A673 (cell line): ENCODE measurements around the gene RFFL. TPM values are rescaled to one million over a fixed set of nuclear protein-coding genes. Genes with fewer than 3 reads are reported as not detected.
"Not testable (repeated sequence)": the region's sequence is repeated elsewhere in the genome, so short reads cannot be mapped to it uniquely, and the experiment has no call there.

Experiments used
- BruUV-seq: library from RNA; stranded (reverse); fragments of 400-500 nt; replicated peaks from 2 replicates; lab custom pipeline; 2021; lab: Mats Ljungman, UMichigan
- CTCF ChIA-PET: fragments of 300-600 bp; sonication (Branson Sonifier 250); formaldehyde crosslinking; loops from one replicate; lab custom pipeline; 2022; ENCODE audit warnings: antibody characterized with exemption; lab: Charles Lee
- POLR2A ChIA-PET: fragments of 300-600 bp; sonication (Branson Sonifier 250); formaldehyde crosslinking; loops from one replicate; lab custom pipeline; 2022; ENCODE audit warnings: antibody characterized with exemption; ENCODE audit not compliant: low non-redundant PET; lab: Charles Lee
- DNase-seq: peaks from one replicate; pipeline ENCODE4 v3.0.0-alpha.2; 2015; ENCODE audit warnings: low spot score
- H3K27ac ChIP-seq: fragments of 200-600 bp; sonication (generic); 2 replicates; pipeline ENCODE4 v1.5.1; 2016; ENCODE audit warnings: mixed run types, low read depth, mild to moderate bottlenecking, mixed read lengths, antibody characterized with exemption, low read length; ENCODE audit not compliant: poor library complexity, severe bottlenecking
- H3K27me3 ChIP-seq: fragments of 200-600 bp; sonication (generic); replicated peaks from 2 replicates; pipeline ENCODE4 v1.6.1; 2017; ENCODE audit warnings: mixed run types, low read depth, mild to moderate bottlenecking, mixed read lengths, antibody characterized with exemption, low read length; ENCODE audit not compliant: insufficient read depth, poor library complexity
- H3K36me3 ChIP-seq: fragments of 200-600 bp; sonication (generic); 2 replicates; pipeline ENCODE4 v1.6.1; 2016; ENCODE audit warnings: mixed run types, mild to moderate bottlenecking, mixed read lengths, antibody characterized with exemption, low read length; ENCODE audit not compliant: insufficient read depth, poor library complexity, severe bottlenecking
- H3K4me1 ChIP-seq: fragments of 200-600 bp; sonication (generic); 2 replicates; pipeline ENCODE4 v1.6.1; 2017; ENCODE audit warnings: mixed run types, mild to moderate bottlenecking, mixed read lengths, antibody characterized with exemption, low read length; ENCODE audit not compliant: insufficient read depth, poor library complexity, severe bottlenecking
- H3K4me3 ChIP-seq: fragments of 200-600 bp; sonication (generic); 2 replicates; pipeline ENCODE4 v1.5.1; 2016; ENCODE audit warnings: low read depth, mixed run types, mild to moderate bottlenecking, mixed read lengths, low read length; ENCODE audit not compliant: poor library complexity, severe bottlenecking
- H3K9me3 ChIP-seq: fragments of 200-600 bp; sonication (generic); 2 replicates; pipeline ENCODE4 v1.6.1; 2016; ENCODE audit warnings: mixed run types, low read depth, mild to moderate bottlenecking, mixed read lengths, antibody characterized with exemption, low read length; ENCODE audit not compliant: poor library complexity, severe bottlenecking
- CTCF ChIP-seq: fragments of 300-800, 200-600 bp; sonication (generic); conservative IDR thresholded peaks from 2 replicates; pipeline ENCODE4 v1.5.1; 2017; ENCODE audit warnings: low read depth, mild to moderate bottlenecking, antibody characterized with exemption, low read length, moderate library complexity, mixed read lengths
- EZH2 ChIP-seq: fragments of 200-600 bp; sonication (generic); IDR thresholded peaks from 2 replicates; pipeline ENCODE4 v1.6.1; 2017; ENCODE audit warnings: borderline replicate concordance, low read depth, mild to moderate bottlenecking, mixed read lengths, antibody characterized with exemption, low read length; ENCODE audit not compliant: poor library complexity, severe bottlenecking
- intact Hi-C: fragments of 100-400 bp; cut with micrococcal nuclease; formaldehyde crosslinking; loops from one replicate; pipeline ENCODE4 v1.10.0; 2022; ENCODE audit not compliant: unreplicated experiment
- total RNA-seq: library from RNA; stranded (reverse); gene quantifications from 2 replicates; pipeline ENCODE4 v1.2.3, GENCODE V29; 2021

Gene RFFL
- total RNA-seq, 1 experiment from 2014 or later, result 10.5 TPM

- ChIA-PET POLR2A (no interaction called here), CTCF (no interaction called here)
- no peak overlapping the region for H3K27ac ChIP-seq
- no peak for DNase-seq
- TF ChIP-seq CTCF (no peak), EZH2 (no peak)
- intact Hi-C loops, result no loop called here
- no peaks in the 10 kb centered on the region for H3K9me3 ChIP-seq
- BruUV-seq, result no TSS peak
- no peaks in the 10 kb centered on the region for H3K4me1 ChIP-seq
- H3K36me3 ChIP-seq, result no peaks in the 10 kb centered on the region
- no peak overlapping the region for H3K4me3 ChIP-seq
- no peaks in the 10 kb centered on the region for H3K27me3 ChIP-seq
These were observed 25.1 kb downstream of the RFFL start for GRCh38 chr17:35038453-35038852.

GRCh38 chr17:35030780-35031179, 32.7 kb downstream of the RFFL start:
- ChIA-PET CTCF (no interaction called here), POLR2A (no interaction called here)
- Histone ChIP-seq H3K4me1 (no peaks in the 10 kb centered on the region), H3K36me3 (no peaks in the 10 kb centered on the region), H3K27ac (no peak overlapping the region), H3K4me3 (no peak overlapping the region), H3K27me3 (no peaks in the 10 kb centered on the region), H3K9me3 (no peaks in the 10 kb centered on the region)
- TF ChIP-seq CTCF (no peak), EZH2 (no peak)
- intact Hi-C loops, result no loop called here
- no TSS peak for BruUV-seq
- DNase-seq, result no peak

GRCh38 chr17:35028531-35029262, 34.8 kb downstream of the RFFL start:
- POLR2A ChIA-PET, result no interaction called here
- BruUV-seq, result no TSS peak

GRCh38 chr17:35028097-35028496, 35.4 kb downstream of the RFFL start:
- intact Hi-C loops, H3K27ac ChIP-seq, CTCF ChIA-PET, BruUV-seq, DNase-seq, POLR2A ChIA-PET, H3K36me3 ChIP-seq, H3K9me3 ChIP-seq, H3K4me3 ChIP-seq, H3K27me3 ChIP-seq, H3K4me1 ChIP-seq: not testable (repeated sequence)

More at GRCh38 chr17:35028531-35029262, 34.8 kb downstream of the RFFL start:
- no peaks in the 10 kb centered on the region for H3K4me1 ChIP-seq
- H3K9me3 ChIP-seq, result no peaks in the 10 kb centered on the region
- intact Hi-C loops, result no loop called here
- H3K4me3 ChIP-seq, result no peak overlapping the region
- H3K27me3 ChIP-seq, result no peaks in the 10 kb centered on the region
- H3K27ac ChIP-seq, result no peak overlapping the region
- no peaks in the 10 kb centered on the region for H3K36me3 ChIP-seq
- DNase-seq, result no peak
- CTCF ChIA-PET, result no interaction called here
- no peak for TF ChIP-seq CTCF
- TF ChIP-seq EZH2, result no peak
